T-helper 2 cell treated with Interferon-gamma antibody and Interleukin-4, amounts not matched to agents 5 μg/mL and 100 μg/mL, for 36 hours (primary cell): ENCODE measurements around the gene ALMS1.
"Not testable (repeated sequence)": the region's sequence is repeated elsewhere in the genome, so short reads cannot be mapped to it uniquely, and the experiment has no call there.

Experiments used
- DNase-seq: peaks from one replicate; pipeline ENCODE4 v3.0.0; 2021; ENCODE audit warnings: low spot score
- H3K27ac Mint-ChIP-seq: one replicate; pipeline ENCODE4 v1.8.0; 2021; ENCODE audit warnings: mild to moderate bottlenecking, mixed read lengths
- H3K27me3 Mint-ChIP-seq: one replicate; pipeline ENCODE4 v1.8.0; 2021; ENCODE audit warnings: low read depth, mixed read lengths
- H3K36me3 Mint-ChIP-seq: one replicate; pipeline ENCODE4 v1.8.0; 2021; ENCODE audit warnings: low read depth, mixed read lengths
- H3K4me1 Mint-ChIP-seq: one replicate; pipeline ENCODE4 v1.8.0; 2021; ENCODE audit warnings: low read depth, mixed read lengths
- H3K4me3 Mint-ChIP-seq: one replicate; pipeline ENCODE4 v1.8.0; 2022; ENCODE audit warnings: mild to moderate bottlenecking, moderate library complexity, mixed read lengths
- H3K9me3 Mint-ChIP-seq: one replicate; pipeline ENCODE4 v1.8.0; 2021; ENCODE audit warnings: mixed read lengths

The ALMS1 gene

GRCh38 chr2:73385504-73386341 lies at the start of gene ALMS1:
TSS of gene ALMS1 (plus strand) at chr2:73385836. CDS start at chr2:73385869, 33 bp downstream.
- H3K27ac Mint-ChIP-seq, result peak within 1 kb of the TSS; percentile 96
- DNase-seq, result peak; percentile 90
- H3K4me1 Mint-ChIP-seq, result peaks cover 26% of the 10 kb centered on the region
- peak within 1 kb of the TSS; percentile 88 for H3K4me3 Mint-ChIP-seq
- no peaks in the 10 kb centered on the region for H3K9me3 Mint-ChIP-seq
- H3K27me3 Mint-ChIP-seq, result peaks cover 24% of the 10 kb centered on the region
- peaks cover 3% of the 10 kb centered on the region for H3K36me3 Mint-ChIP-seq

- no peak overlapping the region for H3K27ac Mint-ChIP-seq
- no peak overlapping the region for H3K4me3 Mint-ChIP-seq
- H3K27me3 Mint-ChIP-seq, result peaks cover 11% of the 10 kb centered on the region
- no peak for DNase-seq
- H3K36me3 Mint-ChIP-seq, result no peaks in the 10 kb centered on the region
- peaks cover 7% of the 10 kb centered on the region for H3K9me3 Mint-ChIP-seq
- H3K4me1 Mint-ChIP-seq, result peaks cover 3% of the 10 kb centered on the region
Observed at GRCh38 chr2:73337828-73338227, 47.8 kb upstream of the ALMS1 start.

GRCh38 chr2:73339201-73339600 lies 46.4 kb upstream of the ALMS1 start:
- DNase-seq, result no peak
- Mint-ChIP-seq H3K27ac (no peak overlapping the region), H3K36me3 (no peaks in the 10 kb centered on the region), H3K4me1 (peaks cover 3% of the 10 kb centered on the region), H3K27me3 (peaks cover 4% of the 10 kb centered on the region), H3K9me3 (peaks cover 6% of the 10 kb centered on the region), H3K4me3 (no peak overlapping the region)

- Mint-ChIP-seq H3K27me3 (peaks cover 4% of the 10 kb centered on the region), H3K4me1 (peaks cover 3% of the 10 kb centered on the region), H3K27ac (no peak overlapping the region), H3K36me3 (no peaks in the 10 kb centered on the region), H3K4me3 (no peak overlapping the region), H3K9me3 (no peaks in the 10 kb centered on the region)
- DNase-seq, result no peak
Observed at GRCh38 chr2:73341039-73341438, 44.6 kb upstream of the ALMS1 start.

- H3K4me1 Mint-ChIP-seq, result no peaks in the 10 kb centered on the region
- no peak overlapping the region for H3K4me3 Mint-ChIP-seq
- no peaks in the 10 kb centered on the region for H3K9me3 Mint-ChIP-seq
- no peaks in the 10 kb centered on the region for H3K36me3 Mint-ChIP-seq
- no peak overlapping the region for H3K27ac Mint-ChIP-seq
- DNase-seq, result no peak
- peaks cover 5% of the 10 kb centered on the region for H3K27me3 Mint-ChIP-seq
Observed at GRCh38 chr2:73343992-73344391, 41.6 kb upstream of the ALMS1 start.

GRCh38 chr2:73344747-73345146 lies 40.9 kb upstream of the ALMS1 start:
- H3K36me3 Mint-ChIP-seq, H3K27ac Mint-ChIP-seq, H3K9me3 Mint-ChIP-seq, H3K27me3 Mint-ChIP-seq, DNase-seq, H3K4me1 Mint-ChIP-seq, H3K4me3 Mint-ChIP-seq: not testable (repeated sequence)

GRCh38 chr2:73350035-73350691 lies 35.5 kb upstream of the ALMS1 start:
- no peak overlapping the region for H3K4me3 Mint-ChIP-seq
- DNase-seq, result no peak
- H3K27ac Mint-ChIP-seq, result no peak overlapping the region
- no peaks in the 10 kb centered on the region for H3K4me1 Mint-ChIP-seq
- no peaks in the 10 kb centered on the region for H3K9me3 Mint-ChIP-seq
- H3K27me3 Mint-ChIP-seq, result peaks cover 7% of the 10 kb centered on the region
- H3K36me3 Mint-ChIP-seq, result no peaks in the 10 kb centered on the region

GRCh38 chr2:73356097-73356496 lies 29.5 kb upstream of the ALMS1 start:
- no peak overlapping the region for H3K27ac Mint-ChIP-seq
- H3K27me3 Mint-ChIP-seq, result peaks cover 6% of the 10 kb centered on the region
- DNase-seq, result no peak
- H3K9me3 Mint-ChIP-seq, result no peaks in the 10 kb centered on the region
- H3K36me3 Mint-ChIP-seq, result no peaks in the 10 kb centered on the region
- H3K4me3 Mint-ChIP-seq, result no peak overlapping the region
- H3K4me1 Mint-ChIP-seq, result no peaks in the 10 kb centered on the region

GRCh38 chr2:73359915-73360697 lies 25.5 kb upstream of the ALMS1 start:
- Mint-ChIP-seq H3K27ac (no peak overlapping the region), H3K27me3 (peaks cover 6% of the 10 kb centered on the region), H3K36me3 (no peaks in the 10 kb centered on the region), H3K4me3 (no peak overlapping the region), H3K4me1 (no peaks in the 10 kb centered on the region), H3K9me3 (no peaks in the 10 kb centered on the region)
- no peak for DNase-seq

- H3K4me1 Mint-ChIP-seq, result no peaks in the 10 kb centered on the region
- no peaks in the 10 kb centered on the region for H3K36me3 Mint-ChIP-seq
- no peaks in the 10 kb centered on the region for H3K9me3 Mint-ChIP-seq
- H3K4me3 Mint-ChIP-seq, result no peak overlapping the region
- peaks cover 2% of the 10 kb centered on the region for H3K27me3 Mint-ChIP-seq
- DNase-seq, result no peak
- H3K27ac Mint-ChIP-seq, result no peak overlapping the region
Observed at GRCh38 chr2:73366060-73366459, 19.6 kb upstream of the ALMS1 start.

GRCh38 chr2:73368781-73369180 lies 16.9 kb upstream of the ALMS1 start:
- no peaks in the 10 kb centered on the region for H3K4me1 Mint-ChIP-seq
- no peak overlapping the region for H3K27ac Mint-ChIP-seq
- no peak for DNase-seq
- H3K4me3 Mint-ChIP-seq, result no peak overlapping the region
- peaks cover 6% of the 10 kb centered on the region for H3K27me3 Mint-ChIP-seq
- H3K9me3 Mint-ChIP-seq, result no peaks in the 10 kb centered on the region
- H3K36me3 Mint-ChIP-seq, result no peaks in the 10 kb centered on the region

- H3K27ac Mint-ChIP-seq, result no peak overlapping the region
- no peak for DNase-seq
- no peaks in the 10 kb centered on the region for H3K36me3 Mint-ChIP-seq
- H3K9me3 Mint-ChIP-seq, result no peaks in the 10 kb centered on the region
- H3K4me3 Mint-ChIP-seq, result no peak overlapping the region
- peaks cover 13% of the 10 kb centered on the region for H3K27me3 Mint-ChIP-seq
- no peaks in the 10 kb centered on the region for H3K4me1 Mint-ChIP-seq
Observed at GRCh38 chr2:73370348-73370747, 15.3 kb upstream of the ALMS1 start.

- no peak overlapping the region for H3K27ac Mint-ChIP-seq
- no peaks in the 10 kb centered on the region for H3K36me3 Mint-ChIP-seq
- H3K27me3 Mint-ChIP-seq, result peaks cover 20% of the 10 kb centered on the region
- H3K4me1 Mint-ChIP-seq, result no peaks in the 10 kb centered on the region
- DNase-seq, result no peak
- H3K9me3 Mint-ChIP-seq, result no peaks in the 10 kb centered on the region
- H3K4me3 Mint-ChIP-seq, result no peak overlapping the region
Observed at GRCh38 chr2:73373344-73373743, 12.3 kb upstream of the ALMS1 start.

GRCh38 chr2:73374269-73374668 lies 11.4 kb upstream of the ALMS1 start:
- H3K27ac Mint-ChIP-seq, result no peak overlapping the region
- no peak for DNase-seq
- H3K4me3 Mint-ChIP-seq, result no peak overlapping the region
- peaks cover 20% of the 10 kb centered on the region for H3K27me3 Mint-ChIP-seq
- no peaks in the 10 kb centered on the region for H3K4me1 Mint-ChIP-seq
- H3K36me3 Mint-ChIP-seq, result no peaks in the 10 kb centered on the region
- H3K9me3 Mint-ChIP-seq, result no peaks in the 10 kb centered on the region
